ES-I3 (cell line): ENCODE results near the gene FAM83F.

ENCODE experiments used
- H3K36me3 ChIP-seq: 2 replicates; pipeline ENCODE4 v1.6.1; 2013; ENCODE audit warnings: mild to moderate bottlenecking, low read length, control low read depth, moderate library complexity; ENCODE audit not compliant: insufficient read depth
- H3K4me1 ChIP-seq: 2 replicates; pipeline ENCODE4 v1.6.1; 2013; ENCODE audit warnings: mild to moderate bottlenecking, control low read depth, low read length; ENCODE audit not compliant: insufficient read depth
- H3K9ac ChIP-seq: 2 replicates; pipeline ENCODE4 v1.6.1; 2013; ENCODE audit warnings: low read depth, mild to moderate bottlenecking, low read length, moderate library complexity
- H3K9me3 ChIP-seq: 2 replicates; pipeline ENCODE4 v1.6.1; 2013; ENCODE audit warnings: mild to moderate bottlenecking, low read length, moderate library complexity; ENCODE audit not compliant: control insufficient read depth, insufficient read depth

The FAM83F gene

DNA sequence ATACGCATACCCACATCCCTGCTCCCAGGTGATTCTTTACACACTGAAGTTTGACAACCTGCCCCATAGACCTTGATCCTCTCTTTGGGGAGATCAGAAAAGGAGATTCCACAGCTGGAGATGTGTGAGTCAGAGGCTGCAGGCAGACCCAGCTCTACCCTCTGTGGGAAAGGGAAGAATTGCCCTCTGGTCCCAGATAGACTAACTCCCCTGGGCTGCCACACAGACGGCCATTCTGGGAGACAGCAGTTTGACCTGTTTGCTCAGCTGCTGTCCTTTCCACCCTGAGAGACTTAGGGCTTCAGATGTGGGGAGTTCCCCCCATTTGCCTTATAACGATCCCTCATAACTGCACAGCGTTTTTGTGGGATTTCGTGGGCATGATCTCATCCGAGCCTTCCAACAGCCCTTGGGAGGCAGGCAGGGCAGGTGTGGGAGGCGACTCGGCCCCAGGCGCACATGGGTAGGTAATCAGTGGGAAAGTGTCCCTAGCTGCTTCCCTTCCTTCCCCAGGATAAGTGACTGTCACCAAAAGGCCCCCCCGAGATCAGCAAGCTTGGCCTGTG, 14.1 kb downstream of the FAM83F start:
- peaks cover 20% of the 10 kb centered on the region for H3K4me1 ChIP-seq
- H3K9me3 ChIP-seq = no peaks in the 10 kb centered on the region
- H3K9ac ChIP-seq = 0 out of 2 replicates have a peak overlapping the region, but pooled peaks have one; percentile 18
- H3K36me3 ChIP-seq = no peaks in the 10 kb centered on the region

- peak overlapping the region; percentile 18; the same call in 1 of the 2 replicates for H3K9ac ChIP-seq
- peaks cover 20% of the 10 kb centered on the region for H3K4me1 ChIP-seq
- no peaks in the 10 kb centered on the region for H3K36me3 ChIP-seq
- H3K9me3 ChIP-seq = no peaks in the 10 kb centered on the region
These were observed 14.6 kb downstream of the FAM83F start for GRCh38 chr22:40009292-40009774.

GRCh38 chr22:40009951-40010671, 15.4 kb downstream of the FAM83F start:
- Histone ChIP-seq H3K4me1 (peaks cover 20% of the 10 kb centered on the region), H3K36me3 (no peaks in the 10 kb centered on the region), H3K9me3 (no peaks in the 10 kb centered on the region), H3K9ac (peak overlapping the region; percentile 14; the same call in 1 of the 2 replicates)

DNA sequence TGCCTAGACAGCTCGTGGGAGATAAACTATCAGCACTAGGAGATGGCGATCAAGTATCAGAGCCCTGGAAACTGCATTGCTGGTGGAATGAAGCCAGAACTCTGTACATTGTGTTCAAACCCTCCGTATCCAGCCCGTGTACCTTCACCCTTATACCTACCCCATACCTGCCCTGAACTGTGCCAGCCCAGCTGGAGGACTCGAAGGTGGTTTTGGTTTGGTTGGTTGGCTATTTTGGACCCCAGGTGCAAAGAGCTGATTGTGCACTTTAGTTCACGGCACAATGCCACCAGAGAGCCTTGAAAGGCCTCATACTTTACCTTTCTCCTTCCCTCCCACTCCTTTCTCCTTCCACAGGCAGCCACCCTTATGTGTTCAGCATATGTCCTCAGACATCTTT, 16.0 kb downstream of the FAM83F start:
- Histone ChIP-seq H3K36me3 (no peaks in the 10 kb centered on the region), H3K4me1 (peaks cover 20% of the 10 kb centered on the region), H3K9me3 (no peaks in the 10 kb centered on the region), H3K9ac (no peak overlapping the region)

DNA sequence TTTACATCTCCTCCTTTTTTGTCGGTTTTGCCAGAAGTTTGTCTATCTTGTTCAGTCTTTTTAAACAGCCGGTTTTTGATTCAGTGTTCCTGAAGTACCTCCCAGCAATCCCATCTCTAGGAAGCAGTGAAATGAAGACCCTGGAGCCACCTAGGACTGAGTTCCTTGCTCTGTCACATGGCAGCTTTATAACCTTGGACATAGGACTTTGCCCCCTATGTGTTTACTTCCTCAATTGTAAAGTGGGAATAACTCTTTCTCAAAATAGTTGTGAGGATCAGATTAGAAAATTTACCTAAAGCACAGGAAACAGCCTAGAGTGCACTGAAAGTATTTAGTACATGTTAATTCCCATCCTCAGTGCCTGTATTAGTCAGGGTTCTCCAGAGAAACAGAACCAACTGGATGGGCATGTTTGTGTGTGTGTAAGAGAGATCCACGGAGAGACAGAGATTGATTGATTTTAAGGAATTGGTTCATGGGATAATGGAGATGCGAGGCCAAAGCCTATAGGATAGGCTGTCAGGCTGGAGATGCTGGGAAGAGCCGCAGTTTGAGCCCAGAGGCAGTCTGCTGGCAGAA, 20.0 kb downstream of the FAM83F start:
- H3K9ac ChIP-seq = no peak overlapping the region
- no peaks in the 10 kb centered on the region for H3K36me3 ChIP-seq
- peaks cover 3% of the 10 kb centered on the region; the same call in 1 of the 2 replicates for H3K4me1 ChIP-seq

DNA sequence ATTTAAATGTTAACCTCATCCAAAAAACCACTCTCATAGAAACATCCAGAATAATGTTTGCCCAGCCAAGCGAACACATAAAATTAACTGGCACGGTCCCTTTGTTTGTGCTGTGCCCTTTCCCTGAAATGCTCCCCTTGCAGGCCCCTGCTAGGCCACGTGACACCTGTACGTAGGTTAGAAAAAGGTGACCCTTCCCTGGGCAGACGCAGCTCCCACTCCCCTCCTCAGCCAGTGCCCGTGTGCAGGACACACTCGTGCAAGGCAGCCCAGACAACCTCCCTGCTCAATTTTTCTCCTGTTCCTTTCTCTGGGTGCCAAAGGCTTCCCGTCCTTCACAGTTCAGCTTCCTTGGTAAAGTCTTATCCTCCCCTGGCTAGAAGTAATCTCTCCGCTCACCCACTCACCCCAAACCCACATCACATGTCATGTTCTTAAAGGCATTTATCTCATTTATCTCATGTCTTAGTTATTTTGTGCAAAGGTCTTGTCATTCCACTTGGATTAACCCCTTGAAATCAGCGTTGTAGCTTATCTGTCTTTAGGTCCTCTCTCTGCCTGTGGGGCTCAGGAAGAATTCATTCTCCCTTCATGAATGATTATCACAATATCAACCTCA, 20.7 kb downstream of the FAM83F start:
- no peaks in the 10 kb centered on the region for H3K4me1 ChIP-seq
- H3K9ac ChIP-seq = no peak overlapping the region
- H3K9me3 ChIP-seq = no peaks in the 10 kb centered on the region
- no peaks in the 10 kb centered on the region for H3K36me3 ChIP-seq

More for the DNA sequence above, 20.0 kb downstream of the FAM83F start:
- no peaks in the 10 kb centered on the region for H3K9me3 ChIP-seq

DNA sequence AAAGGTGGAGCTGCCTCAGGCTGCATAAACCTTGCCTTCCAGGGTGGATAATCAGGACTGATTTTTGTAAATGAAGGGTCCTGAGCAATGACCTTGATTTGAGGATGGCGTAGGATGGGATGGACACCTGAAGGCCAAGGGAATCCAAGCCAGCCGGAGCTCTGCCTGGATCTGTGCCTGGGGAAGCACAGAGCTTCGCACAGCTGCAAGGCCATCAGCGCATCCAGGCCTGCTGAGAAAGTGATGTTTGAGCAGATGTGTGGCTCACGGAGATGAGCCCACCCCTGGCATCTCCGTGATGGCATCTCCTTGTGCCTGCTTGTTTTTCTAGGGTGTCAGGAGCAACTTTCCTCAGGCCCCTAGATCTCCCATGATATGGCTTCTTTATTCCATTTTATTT, 23.3 kb downstream of the FAM83F start:
- no peak overlapping the region for H3K9ac ChIP-seq
- H3K9me3 ChIP-seq = no peaks in the 10 kb centered on the region
- H3K4me1 ChIP-seq = no peaks in the 10 kb centered on the region
- no peaks in the 10 kb centered on the region for H3K36me3 ChIP-seq

- H3K4me1 ChIP-seq = no peaks in the 10 kb centered on the region
These were observed 24.3 kb downstream of the FAM83F start for GRCh38 chr22:40019100-40019499.

GRCh38 chr22:40020956-40021355, 26.2 kb downstream of the FAM83F start:
- Histone ChIP-seq H3K9me3 (no peaks in the 10 kb centered on the region), H3K36me3 (no peaks in the 10 kb centered on the region), H3K4me1 (0 out of 2 replicates have a peak, but pooled peaks cover 3% of the 10 kb centered on the region), H3K9ac (no peak overlapping the region)

More at GRCh38 chr22:40019100-40019499, 24.3 kb downstream of the FAM83F start:
- H3K9me3 ChIP-seq = no peaks in the 10 kb centered on the region
- no peaks in the 10 kb centered on the region for H3K36me3 ChIP-seq
- H3K9ac ChIP-seq = no peak overlapping the region

GRCh38 chr22:40021401-40022000, 26.7 kb downstream of the FAM83F start:
- Histone ChIP-seq H3K9ac (no peak overlapping the region), H3K36me3 (no peaks in the 10 kb centered on the region), H3K4me1 (0 out of 2 replicates have a peak, but pooled peaks cover 3% of the 10 kb centered on the region), H3K9me3 (no peaks in the 10 kb centered on the region)

DNA sequence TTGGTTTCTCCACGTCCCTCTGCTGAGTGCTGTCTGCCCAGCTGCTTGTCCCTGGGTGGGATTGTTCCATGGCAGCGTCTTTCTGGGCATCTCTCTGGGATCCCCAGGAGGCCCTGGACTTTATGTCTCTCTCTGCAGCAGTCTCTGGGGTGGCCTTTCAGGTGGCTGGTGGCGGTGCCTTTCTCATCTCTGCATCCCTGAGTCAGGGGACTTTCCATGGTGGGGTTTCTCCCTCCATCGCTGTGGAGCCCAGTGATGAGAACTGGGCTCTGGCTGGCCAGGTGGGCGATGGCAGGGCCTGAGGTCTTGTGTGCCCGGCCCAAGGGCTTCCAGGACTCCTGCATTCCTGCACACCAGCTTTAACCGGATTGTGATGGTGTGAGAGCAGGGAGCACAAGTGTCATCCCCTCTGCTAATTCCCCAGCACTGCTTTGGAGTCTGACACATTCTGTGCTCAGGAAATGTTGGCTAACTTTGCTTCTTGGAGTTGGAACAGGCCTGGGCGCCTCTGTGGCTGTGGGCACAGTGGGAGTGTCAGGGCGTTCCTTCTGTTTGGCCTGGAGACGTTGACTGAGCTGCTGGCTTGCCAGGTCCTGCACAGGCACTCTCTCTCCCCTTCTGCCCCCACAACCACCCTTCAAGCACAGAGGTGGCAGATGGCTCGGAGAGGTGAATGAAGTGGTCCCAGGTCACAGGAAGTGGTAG, 27.9 kb downstream of the FAM83F start:
- 0 out of 2 replicates have a peak, but pooled peaks cover 3% of the 10 kb centered on the region for H3K4me1 ChIP-seq

DNA sequence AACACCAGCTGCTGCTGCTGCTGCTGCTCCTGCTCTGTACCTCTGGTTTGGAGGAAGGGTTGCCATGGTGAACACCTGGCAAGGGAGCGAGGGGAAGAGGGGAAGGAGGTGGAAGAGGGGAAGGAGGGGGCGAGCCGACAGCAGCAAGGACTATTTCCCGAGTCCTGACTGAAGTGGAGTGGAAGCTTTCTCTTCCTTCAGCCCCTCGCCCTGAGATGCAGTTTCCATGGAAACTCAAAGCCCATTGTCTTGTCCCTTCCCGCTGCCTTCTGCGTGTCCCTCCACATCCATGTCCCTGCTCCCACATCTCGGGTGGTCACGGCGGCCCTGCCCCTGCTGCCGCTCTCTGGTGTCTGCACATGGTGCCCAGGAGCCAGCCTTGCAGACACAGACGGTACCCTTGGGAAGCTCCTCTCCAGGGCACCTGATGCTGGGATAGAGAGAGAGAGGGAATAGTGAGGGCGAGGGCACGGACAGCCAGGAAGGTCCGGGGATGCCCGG, 28.6 kb downstream of the FAM83F start:
- Histone ChIP-seq H3K9ac (no peak overlapping the region), H3K9me3 (no peaks in the 10 kb centered on the region), H3K4me1 (0 out of 2 replicates have a peak, but pooled peaks cover 3% of the 10 kb centered on the region), H3K36me3 (no peaks in the 10 kb centered on the region)

More for the DNA sequence above, 27.9 kb downstream of the FAM83F start:
- no peaks in the 10 kb centered on the region for H3K36me3 ChIP-seq
- H3K9ac ChIP-seq = no peak overlapping the region
- no peaks in the 10 kb centered on the region for H3K9me3 ChIP-seq

- no peaks in the 10 kb centered on the region for H3K9me3 ChIP-seq
- H3K4me1 ChIP-seq = 0 out of 2 replicates have a peak, but pooled peaks cover 3% of the 10 kb centered on the region
- H3K9ac ChIP-seq = no peak overlapping the region
- no peaks in the 10 kb centered on the region for H3K36me3 ChIP-seq
These were observed 29.7 kb downstream of the FAM83F start for GRCh38 chr22:40024201-40025061.
